HG03378 (cell line): Measurements from ENCODE around the gene RGS3.

ENCODE experiments used
- ATAC-seq: cut with Tn5 transposase; IDR thresholded peaks from one replicate; pipeline ENCODE4 v1.9.1; 2021; ENCODE audit warnings: mild to moderate bottlenecking, moderate library complexity; ENCODE audit not compliant: unreplicated experiment

The RGS3 gene

GRCh38 chr9:113614843-113615648 is 151.5 kb downstream of the RGS3 start:
- ATAC-seq = no peak

- ATAC-seq = no peak
These were observed 152.6 kb downstream of the RGS3 start for GRCh38 chr9:113616116-113616515.

GRCh38 chr9:113616621-113617496 is 153.3 kb downstream of the RGS3 start:
- ATAC-seq = no peak

GRCh38 chr9:113617550-113617949 is 154.0 kb downstream of the RGS3 start:
- no peak for ATAC-seq

DNA sequence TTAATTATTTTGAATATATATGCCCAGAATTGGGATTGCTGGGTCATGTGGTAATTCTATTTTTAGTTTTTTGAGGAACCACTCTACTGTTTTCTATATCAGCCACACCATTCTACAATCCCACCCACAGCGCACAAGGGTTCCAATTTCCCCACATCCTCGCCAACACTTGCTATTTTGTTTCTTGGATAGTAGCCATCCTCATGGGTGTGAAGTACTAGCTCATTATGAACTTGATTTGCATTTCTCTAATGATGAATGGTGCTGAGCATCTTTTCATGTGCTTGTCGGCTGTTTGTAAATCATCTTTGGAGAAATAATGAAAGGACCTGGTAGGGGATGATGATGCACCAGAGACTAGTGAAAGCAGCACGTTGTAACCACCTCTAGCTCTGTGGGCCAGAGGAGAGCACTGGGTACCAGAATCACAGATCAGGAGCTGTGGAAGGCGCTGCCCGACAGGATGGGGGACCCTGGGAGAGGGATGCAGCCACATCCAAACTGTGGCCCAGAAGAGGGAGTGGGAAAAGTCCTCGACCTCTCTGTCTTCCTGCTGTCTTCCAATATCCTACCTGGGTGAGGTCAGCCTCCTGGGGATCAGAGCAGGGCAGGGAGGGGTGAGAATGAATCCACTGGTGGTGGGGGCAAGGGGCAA is 155.4 kb downstream of the RGS3 start:
- no peak for ATAC-seq

- ATAC-seq = no peak
These were observed 156.2 kb downstream of the RGS3 start for GRCh38 chr9:113619491-113620376.

DNA sequence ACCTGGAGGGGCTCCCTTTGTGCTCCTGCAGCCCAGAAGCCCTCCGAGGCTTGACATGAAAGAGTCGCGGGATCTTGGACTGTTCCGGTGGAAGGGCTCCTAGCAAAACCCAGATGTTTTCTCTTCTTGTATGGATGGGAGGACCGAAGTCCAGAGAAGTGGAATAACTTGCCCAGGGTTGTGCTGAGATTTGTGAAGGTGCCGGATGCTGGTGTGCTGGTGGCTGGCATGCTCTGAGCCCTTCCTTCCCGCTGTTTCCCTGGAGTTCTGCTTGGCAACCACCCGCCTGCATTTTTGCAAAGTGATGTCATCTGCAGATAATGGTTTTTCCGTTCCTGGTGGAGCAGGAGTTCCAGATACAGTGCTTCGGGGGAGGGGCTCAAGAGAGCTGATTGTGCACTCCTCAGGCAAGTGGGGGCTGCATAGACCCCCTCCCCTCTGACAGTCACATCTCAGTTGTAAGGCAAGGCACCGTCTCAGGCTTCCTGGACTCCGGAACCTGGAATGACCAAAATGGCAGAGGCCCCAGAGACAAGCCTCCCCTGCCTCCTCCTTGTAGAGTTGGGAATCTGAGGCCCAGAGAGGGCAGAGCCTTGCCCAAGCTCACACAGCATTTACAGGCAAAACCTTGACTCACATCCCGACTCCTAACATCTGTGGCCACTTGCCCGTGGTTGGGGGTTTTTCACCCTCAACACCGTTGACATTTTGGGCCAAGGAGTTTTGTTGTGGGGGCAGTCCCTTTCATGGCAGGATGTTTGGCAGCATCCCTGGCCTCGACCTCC is 157.0 kb downstream of the RGS3 start:
- ATAC-seq = no peak

DNA sequence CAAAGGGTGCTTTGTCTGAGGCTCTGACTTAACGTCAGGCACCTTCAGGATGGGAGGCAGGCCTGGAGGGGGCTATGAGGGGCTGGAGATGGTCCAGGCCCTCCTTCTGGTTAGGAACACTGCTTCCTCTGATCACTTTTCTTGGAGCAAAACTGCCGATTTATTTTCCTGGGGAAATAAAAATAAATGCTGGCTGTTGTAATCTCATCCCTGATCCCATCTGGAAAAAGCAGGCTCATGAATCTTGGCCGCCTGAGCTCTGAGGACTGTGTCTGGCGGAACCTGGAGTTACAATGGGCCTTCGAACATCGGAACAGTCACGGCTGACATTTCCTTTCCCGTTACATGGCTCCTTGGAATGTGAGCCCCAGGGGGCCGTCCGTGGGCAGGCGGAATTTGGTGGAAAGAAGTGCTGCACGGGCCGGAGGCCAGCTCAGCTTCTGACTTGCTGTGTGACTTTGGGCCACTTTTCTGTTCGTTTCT is 157.8 kb downstream of the RGS3 start:
- ATAC-seq = no peak

GRCh38 chr9:113621980-113622379 is 158.5 kb downstream of the RGS3 start:
- ATAC-seq = no peak

GRCh38 chr9:113622600-113623400 is 159.3 kb downstream of the RGS3 start:
- peak; percentile 87 for ATAC-seq

- ATAC-seq = no peak
These were observed 160.4 kb downstream of the RGS3 start for GRCh38 chr9:113623851-113624485.

DNA sequence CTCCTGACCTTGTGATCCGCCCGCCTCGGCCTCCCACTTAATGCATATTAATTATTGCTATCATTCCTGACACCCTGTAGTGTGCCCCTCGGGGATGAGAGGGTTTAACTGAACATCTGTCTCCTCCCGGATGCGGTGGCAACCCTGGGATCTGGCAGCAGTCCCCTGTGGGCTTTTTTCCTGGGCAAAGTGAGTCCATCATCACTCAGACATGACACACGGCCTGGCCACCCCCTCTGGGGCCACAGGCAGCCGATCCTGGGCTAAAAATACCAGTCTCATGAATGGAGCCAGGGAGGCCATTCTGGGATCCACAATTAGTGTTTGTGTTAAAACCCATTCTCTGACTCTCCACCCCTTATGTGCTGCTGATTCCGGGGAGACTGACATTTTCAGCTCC is 161.2 kb downstream of the RGS3 start:
- no peak for ATAC-seq

DNA sequence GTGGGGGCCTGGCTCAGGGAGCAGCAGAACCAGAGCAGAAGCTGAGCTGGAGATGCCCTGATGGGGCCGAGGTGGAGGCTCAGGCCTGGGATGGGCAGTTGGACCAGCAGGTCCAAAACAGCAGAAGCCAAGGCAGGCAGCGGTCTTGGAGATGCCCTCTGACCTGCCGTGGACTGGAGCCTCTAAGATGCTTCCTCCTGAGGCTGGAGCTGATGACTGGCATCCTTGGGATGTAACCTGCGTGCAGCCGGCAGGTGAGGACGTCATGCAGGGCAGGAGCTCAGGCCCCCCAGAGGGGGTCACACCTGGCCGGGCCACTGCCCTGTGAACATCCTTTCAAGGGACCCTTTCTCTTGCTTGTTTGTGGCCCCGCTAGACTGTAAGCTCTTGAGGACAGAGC is 162.0 kb downstream of the RGS3 start:
- ATAC-seq = no peak

- no peak for ATAC-seq
These were observed 163.4 kb downstream of the RGS3 start for GRCh38 chr9:113626735-113627495.

DNA sequence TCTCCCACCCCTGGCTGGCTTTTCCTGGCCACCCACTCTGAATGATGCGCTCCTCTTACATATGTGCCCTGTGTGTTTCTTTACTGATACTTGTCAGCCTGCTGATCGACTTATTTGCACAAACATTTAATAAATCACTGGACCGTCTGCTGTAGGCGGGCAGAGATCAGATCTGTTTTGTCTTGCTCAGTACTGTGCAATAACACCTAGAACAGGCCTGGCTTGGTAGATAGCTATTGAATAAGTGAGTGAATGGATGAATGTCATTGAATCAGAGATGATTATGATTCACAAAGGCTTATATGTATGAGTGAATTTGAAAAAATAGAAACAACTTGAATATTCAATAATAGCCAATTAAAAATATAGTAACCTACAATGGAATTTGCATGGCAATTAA is 165.1 kb downstream of the RGS3 start:
- ATAC-seq = no peak

DNA sequence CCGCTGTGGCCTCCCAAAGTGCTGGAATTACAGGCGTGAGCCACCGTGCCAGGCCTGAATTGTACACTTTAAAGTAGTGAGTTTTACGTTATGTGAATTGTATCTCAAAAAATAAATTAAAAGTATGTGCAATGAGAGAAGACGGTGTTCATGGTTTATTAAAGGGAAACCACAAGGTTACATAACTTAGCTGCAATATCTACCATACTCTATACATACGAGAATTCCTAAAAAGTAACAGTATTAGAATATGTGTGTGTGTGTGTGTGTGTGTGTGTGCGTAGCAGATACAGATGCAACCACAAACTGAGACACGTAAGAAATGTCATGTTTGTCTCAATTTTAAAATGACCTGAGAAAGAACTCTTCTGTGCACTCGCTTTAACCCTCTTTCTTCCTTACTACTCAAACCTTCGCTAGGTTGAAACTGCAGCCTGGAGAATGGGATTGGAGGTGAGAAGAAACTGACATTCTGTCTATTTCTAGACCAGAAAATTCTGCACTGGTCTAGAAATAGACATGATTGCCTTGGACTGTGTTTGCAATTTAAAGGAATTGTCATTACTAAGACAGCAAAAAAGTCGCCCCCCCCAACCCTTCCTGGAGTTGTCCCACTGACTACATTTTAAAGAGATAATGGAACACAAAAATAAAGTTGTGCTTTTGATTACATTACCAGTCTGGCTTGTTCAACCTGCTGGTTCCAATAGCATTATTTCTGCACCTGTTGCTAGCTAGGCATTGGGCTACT is 167.0 kb downstream of the RGS3 start:
- ATAC-seq = no peak
